ENCODE results near the gene SLC16A10.

GRCh38 chr6:111087871-111088667 lies 766 bp downstream of the SLC16A10 start:
- TF ChIP-seq SUZ12 (IDR thresholded peaks at IDR 0.05) (no peak), ELF4 (IDR thresholded peaks at IDR 0.05) (no peak), FOXM1 (IDR thresholded peaks at IDR 0.05; ENCODE audit: borderline replicate concordance) (no peak), FOXA1 (IDR thresholded peaks at IDR 0.05) (no peak), FOXK2 (IDR thresholded peaks at IDR 0.05) (no peak), TARDBP (IDR thresholded peaks at IDR 0.05) (no peak), SP1 (IDR thresholded peaks at IDR 0.05) (no peak), ARNT (IDR thresholded peaks at IDR 0.05) (no peak), ZNF384 (IDR thresholded peaks at IDR 0.05) (no peak), HDGF (IDR thresholded peaks at IDR 0.05; ENCODE audit: borderline replicate concordance) (no peak)
